K562 (cell line): Measurements from ENCODE around the gene TMEM60. TPM values are rescaled to one million over a fixed set of nuclear protein-coding genes. Genes with fewer than 3 reads are reported as not detected.

Experiments used
- ATAC-seq: fragments of 200-7000 bp; cut with Tn5 transposase; 3 replicates; pipeline ENCODE4 v1.9.1; 2020; ENCODE audit warnings: moderate library complexity
- BruUV-seq: library from RNA; stranded (reverse); fragments of 400-500 nt; replicated peaks from 2 replicates; lab custom pipeline; 2021; lab: Mats Ljungman, UMichigan
- CTCF ChIA-PET: fragments of 300-600 bp; formaldehyde crosslinking; extraction: SDS; loops from one replicate; lab custom pipeline; 2021; ENCODE audit warnings: low intra/inter-chr PET ratio; lab: Yijun Ruan, JAX
- POLR2A ChIA-PET: fragments of 300-600, 350-650 bp; sonication (Branson Sonifier 250); formaldehyde crosslinking; extraction: SDS; loops from one replicate; lab custom pipeline; 2021; ENCODE audit warnings: antibody characterized with exemption, inconsistent platforms; lab: Yijun Ruan, JAX
- DNase-seq, 4 experiments: peaks; one replicate each; pipeline versions ENCODE4 v3.0.0 to v3.0.0-alpha.2; 2011 to 2018; ENCODE audit warnings: low spot score in 3 of 4, mixed read lengths in 3 of 4; ENCODE audit errors: extremely low read depth in 1 of 4
- FAIRE-seq: peaks from 2 replicates; lab custom pipeline; 2011; peaks lifted over from hg19 to GRCh38; lab: Jason Lieb, UNC
- H2AFZ ChIP-seq: 2 replicates; pipeline ENCODE4 v1.6.0; 2011; ENCODE audit warnings: low read depth, low read length, control low read depth, inconsistent platforms
- H3K27ac ChIP-seq: fragments of 200-600 bp; 3 replicates; pipeline ENCODE4 v1.8.0; 2011; ENCODE audit warnings: low read depth, mild to moderate bottlenecking, control low read depth, inconsistent platforms, low read length, moderate library complexity, mixed read lengths; ENCODE audit errors: extremely low read depth
- H3K27me3 ChIP-seq, 2 experiments: fragments of 300-600 bp in 1 of 2; 2 replicates in 1 of 2; 3 replicates in 1 of 2; pipeline versions ENCODE4 v1.6.0 to v1.8.0; 2011; ENCODE audit warnings: inconsistent platforms in 2 of 2, low read length in 2 of 2, mild to moderate bottlenecking in 1 of 2, mixed read lengths in 1 of 2, moderate library complexity in 1 of 2; ENCODE audit not compliant: control insufficient read depth in 2 of 2, insufficient read depth in 2 of 2
- H3K36me3 ChIP-seq: fragments of 300-600 bp; 3 replicates; pipeline ENCODE4 v1.8.0; 2011; ENCODE audit warnings: mild to moderate bottlenecking, low read length, inconsistent platforms; ENCODE audit not compliant: control insufficient read depth, insufficient read depth
- H3K4me1 ChIP-seq, 2 experiments: fragments of 200-600 bp in 1 of 2; replicated peaks in 1 of 2; 2 replicates in 1 of 2; 3 replicates in 1 of 2; pipeline versions ENCODE4 v1.5.1 to v1.8.0; 2011; ENCODE audit warnings: inconsistent platforms in 2 of 2, low read length in 2 of 2, mild to moderate bottlenecking in 1 of 2, mixed read lengths in 1 of 2, moderate library complexity in 1 of 2; ENCODE audit not compliant: control insufficient read depth in 2 of 2, insufficient read depth in 2 of 2
- H3K4me2 ChIP-seq: 2 replicates; pipeline ENCODE4 v1.6.1; 2011; ENCODE audit warnings: low read length, control low read depth, inconsistent platforms, mixed read lengths; ENCODE audit not compliant: insufficient read depth
- H3K4me3 ChIP-seq: fragments of 200-600 bp; sonication (generic), shearing (Covaris generic); 2 replicates; pipeline ENCODE4 v1.5.1; 2016; ENCODE audit warnings: control low read depth, inconsistent platforms
- H3K79me2 ChIP-seq: fragments of 200-600 bp; 3 replicates; pipeline ENCODE4 v1.8.0; 2011; ENCODE audit warnings: low read length, inconsistent platforms; ENCODE audit not compliant: control insufficient read depth, insufficient read depth
- H3K9ac ChIP-seq, 2 experiments: 2 replicates each; pipeline versions ENCODE4 v1.6.0 to v1.6.1; 2011; ENCODE audit warnings: low read depth in 2 of 2, low read length in 2 of 2, control low read depth in 1 of 2, inconsistent platforms in 1 of 2, mild to moderate bottlenecking in 1 of 2, mixed read lengths in 1 of 2; ENCODE audit not compliant: insufficient read depth in 1 of 2
- H3K9me1 ChIP-seq: one replicate; pipeline ENCODE4 v1.6.0; 2011; ENCODE audit warnings: inconsistent platforms, mild to moderate bottlenecking, low read length, moderate library complexity; ENCODE audit not compliant: control insufficient read depth, insufficient read depth
- H3K9me3 ChIP-seq: replicated peaks from 2 replicates; pipeline ENCODE4 v1.5.1; 2011; ENCODE audit warnings: low read depth, low read length, inconsistent platforms; ENCODE audit not compliant: control insufficient read depth, insufficient read depth
- H4K20me1 ChIP-seq: replicated peaks from 2 replicates; pipeline ENCODE4 v1.6.1; 2011; ENCODE audit warnings: low read length, inconsistent platforms, mixed read lengths; ENCODE audit not compliant: control insufficient read depth, insufficient read depth
- BACH1 ChIP-seq: fragments of 200-800 bp; sonication (Bioruptor generic); IDR thresholded peaks from 2 replicates; pipeline ENCODE4 v1.6.1; 2016; ENCODE audit warnings: missing genetic modification characterization, missing compliant biosample characterization
- BRD4 ChIP-seq: fragments of 200-600 bp; sonication (generic); IDR thresholded peaks from 2 replicates; pipeline ENCODE4 v1.6.1; 2017; ENCODE audit warnings: inconsistent platforms
- C11orf30 ChIP-seq: fragments of 450-650 bp; IDR thresholded peaks from 2 replicates; pipeline ENCODE4 v1.6.1; 2016; ENCODE audit warnings: low read depth, mild to moderate bottlenecking
- CBFA2T2 ChIP-seq: fragments of 450-650 bp; conservative IDR thresholded peaks from 2 replicates; pipeline ENCODE4 v1.6.1; 2017; ENCODE audit warnings: mild to moderate bottlenecking
- CC2D1A ChIP-seq: fragments of 450-650 bp; IDR thresholded peaks from 2 replicates; pipeline ENCODE4 v1.6.1; 2017; ENCODE audit warnings: mild to moderate bottlenecking
- ETV5 ChIP-seq: sonication (generic); formaldehyde crosslinking; IDR thresholded peaks from 2 replicates; pipeline ENCODE4 v1.4.0; 2020; ENCODE audit warnings: low read depth, mild to moderate bottlenecking, missing genetic modification reagents
- FOSL1 ChIP-seq: fragments of 200-800 bp; sonication (Bioruptor generic); conservative IDR thresholded peaks from 2 replicates; pipeline ENCODE4 v1.6.1; 2016; ENCODE audit warnings: missing genetic modification characterization, missing compliant biosample characterization
- HLTF ChIP-seq: fragments of 450-650 bp; IDR thresholded peaks from 2 replicates; pipeline ENCODE4 v1.6.1; 2016
- MAFF ChIP-seq: IDR thresholded peaks from 2 replicates; pipeline ENCODE4 v1.6.1; 2012; ENCODE audit warnings: low read length, improper control_type of control experiment
- MAFG ChIP-seq: fragments of 450-650 bp; conservative IDR thresholded peaks from 2 replicates; pipeline ENCODE4 v1.6.1; 2016; ENCODE audit warnings: missing genetic modification characterization, missing compliant biosample characterization
- MAFK ChIP-seq: IDR thresholded peaks from 2 replicates; pipeline ENCODE4 v1.6.1; 2011; ENCODE audit warnings: low read length, improper control_type of control experiment
- NFE2 ChIP-seq: IDR thresholded peaks from 2 replicates; pipeline ENCODE4 v1.6.1; 2014; ENCODE audit warnings: antibody characterized with exemption, low read depth
- RB1 ChIP-seq: fragments of 450-650 bp; IDR thresholded peaks from 2 replicates; pipeline ENCODE4 v1.6.1; 2017; ENCODE audit warnings: low read depth, mild to moderate bottlenecking
- SREBF2 ChIP-seq: sonication (generic); formaldehyde crosslinking; IDR thresholded peaks from 2 replicates; pipeline ENCODE4 v1.4.0; 2020; ENCODE audit warnings: mild to moderate bottlenecking, missing genetic modification reagents
- ZNF316 ChIP-seq: fragments of 450-650 bp; IDR thresholded peaks from 2 replicates; pipeline ENCODE4 v1.6.1; 2016
- ZSCAN29 ChIP-seq: fragments of 450-650 bp; IDR thresholded peaks from 2 replicates; pipeline ENCODE4 v1.6.1; 2017
- WGBS: fragments of 100-300 bp; shearing (Covaris generic); methylation state at CpG from one replicate; pipeline ENCODE4 v1.1.6; 2016; ENCODE audit warnings: low coverage, mixed read lengths; ENCODE audit not compliant: insufficient coverage; ENCODE audit errors: missing lambda C conversion rate; 5-methylcytosine and 5-hydroxymethylcytosine counted together
- in situ Hi-C: fragments of 300-500 bp; cut with MboI; formaldehyde crosslinking; loops from 4 replicates; pipeline ENCODE4 v1.15.0; 2018; ENCODE audit warnings: inconsistent platforms, mixed read lengths
- intact Hi-C: fragments of 100-400 bp; cut with micrococcal nuclease; formaldehyde crosslinking; loops from 2 replicates; pipeline ENCODE4 v1.14.2; 2022
- polyA plus RNA-seq, 8 experiments: library from polyadenylated mRNA; depleted of rRNA in 4 of 8; stranded (reverse) in 5 of 8; unstranded in 3 of 8; fragments of >200 nt; fragmentation: Nextera tagmentation in 2 of 8; fragmentation: Illumina TruSeq in 1 of 8; extraction: Ambion mirVana in 2 of 8; extraction: Trizol in 1 of 8; gene quantifications; 2 replicates each; pipeline versions ENCODE4 v1.2.1 to v1.2.3, GENCODE V29; 2011 to 2014; ENCODE audit warnings: inconsistent platforms in 1 of 8, missing spikeins in 1 of 8
- total RNA-seq, 7 experiments: library from RNA; depleted of rRNA in 6 of 7; stranded (reverse); fragments of >200 nt in 6 of 7; fragmentation: Illumina TruSeq in 2 of 7; extraction: Trizol in 2 of 7; gene quantifications; 2 replicates each; pipeline versions ENCODE4 v1.2.1 to v1.2.3, GENCODE V29; 2011 to 2021; ENCODE audit warnings: low replicate concordance in 1 of 7
- TF ChIP-seq, protein P1 (sequence below): sonication (generic); IDR thresholded peaks from 2 replicates; pipeline ENCODE4 v1.6.1; 2016
- TF ChIP-seq, protein P2 (sequence below): conservative IDR thresholded peaks from 2 replicates; pipeline ENCODE4 v1.6.1; 2011; ENCODE audit warnings: low read depth, mild to moderate bottlenecking, low read length; ENCODE audit not compliant: control insufficient read depth
- TF ChIP-seq, protein P3 (sequence below), 2 experiments: fragments of 450-650 bp in 1 of 2; sonication (generic) in 1 of 2; formaldehyde crosslinking in 1 of 2; IDR thresholded peaks in 1 of 2; conservative IDR thresholded peaks in 1 of 2; 2 replicates each; pipeline versions ENCODE4 v1.6.1 to v1.8.1; 2016 to 2023; ENCODE audit warnings: mild to moderate bottlenecking in 2 of 2, moderate library complexity in 2 of 2, inconsistent platforms in 1 of 2, missing genetic modification reagents in 1 of 2

The TMEM60 gene
- total and polyA plus RNA-seq, 9 of the 15 experiments (the other 6 are each of a cell fraction or from before 2014, with no cell fraction given), result 12.5 to 140 (median 38.4) TPM

DNA sequence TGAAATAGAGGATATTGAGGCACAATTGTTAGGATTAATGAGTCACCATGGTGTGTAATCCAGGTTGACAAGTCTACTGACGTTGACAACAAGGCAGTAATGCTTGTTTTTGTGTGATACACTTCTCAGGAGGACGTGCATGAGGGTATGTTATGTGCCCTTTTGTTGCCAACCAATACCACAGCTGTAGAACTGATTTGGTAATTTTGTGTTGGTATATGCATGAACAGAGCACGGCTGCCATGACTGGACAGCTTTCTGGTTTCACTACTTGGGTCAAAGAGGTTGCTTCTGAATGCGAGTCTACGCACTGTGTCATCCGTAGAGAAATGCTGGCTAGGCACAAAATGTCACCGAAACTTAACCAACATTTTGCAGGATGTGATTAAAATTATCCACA, 33.2 kb upstream of the TMEM60 start:
- Histone ChIP-seq H3K27me3 (no peaks in the 10 kb centered on the region), H3K36me3 (peaks cover 10% of the 10 kb centered on the region; the same call in 2 of the 3 replicates), H3K4me1 (peaks cover 4 to 47% of the 10 kb centered on the region in 2 experiments; a peak in 4 of 5 replicates), H3K9me1 (no peaks in the 10 kb centered on the region), H3K9ac (peak overlapping the region in 1 of 2 experiments; percentile 24; a peak in 1 of 4 replicates), H2AFZ (no peak overlapping the region), H3K79me2 (peaks cover 90% of the 10 kb centered on the region), H3K4me2 (peak overlapping the region; percentile 72), H3K9me3 (no peaks in the 10 kb centered on the region), H3K4me3 (no peak overlapping the region), H3K27ac (peak overlapping the region; percentile 58), H4K20me1 (peaks cover 13% of the 10 kb centered on the region)
- 37% methylated on average over 7 of the region's 7 CpGs for WGBS
- ATAC-seq (peak; percentile 36), DNase-seq (no peak), FAIRE-seq (no peak)
- TF ChIP-seq FOSL1 (tag), result peak; percentile 41; the same call in 1 of the 2 replicates
- TF ChIP-seq RB1, result no peak
- TF ChIP-seq BRD4, result peak; percentile 57; the same call in 1 of the 2 replicates
- no peak for TF ChIP-seq CBFA2T2
- TF ChIP-seq CC2D1A, result no peak
- 0 out of 2 replicates have a peak, but pooled peaks have one; percentile 34 for TF ChIP-seq NFE2
- no peak for TF ChIP-seq HLTF
- peak; percentile 91 for TF ChIP-seq ZNF316
- TF ChIP-seq, protein P1, sequence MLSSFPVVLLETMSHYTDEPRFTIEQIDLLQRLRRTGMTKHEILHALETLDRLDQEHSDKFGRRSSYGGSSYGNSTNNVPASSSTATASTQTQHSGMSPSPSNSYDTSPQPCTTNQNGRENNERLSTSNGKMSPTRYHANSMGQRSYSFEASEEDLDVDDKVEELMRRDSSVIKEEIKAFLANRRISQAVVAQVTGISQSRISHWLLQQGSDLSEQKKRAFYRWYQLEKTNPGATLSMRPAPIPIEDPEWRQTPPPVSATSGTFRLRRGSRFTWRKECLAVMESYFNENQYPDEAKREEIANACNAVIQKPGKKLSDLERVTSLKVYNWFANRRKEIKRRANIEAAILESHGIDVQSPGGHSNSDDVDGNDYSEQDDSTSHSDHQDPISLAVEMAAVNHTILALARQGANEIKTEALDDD, result peak; percentile 37; the same call in 1 of the 2 replicates
- TF ChIP-seq, protein P2, sequence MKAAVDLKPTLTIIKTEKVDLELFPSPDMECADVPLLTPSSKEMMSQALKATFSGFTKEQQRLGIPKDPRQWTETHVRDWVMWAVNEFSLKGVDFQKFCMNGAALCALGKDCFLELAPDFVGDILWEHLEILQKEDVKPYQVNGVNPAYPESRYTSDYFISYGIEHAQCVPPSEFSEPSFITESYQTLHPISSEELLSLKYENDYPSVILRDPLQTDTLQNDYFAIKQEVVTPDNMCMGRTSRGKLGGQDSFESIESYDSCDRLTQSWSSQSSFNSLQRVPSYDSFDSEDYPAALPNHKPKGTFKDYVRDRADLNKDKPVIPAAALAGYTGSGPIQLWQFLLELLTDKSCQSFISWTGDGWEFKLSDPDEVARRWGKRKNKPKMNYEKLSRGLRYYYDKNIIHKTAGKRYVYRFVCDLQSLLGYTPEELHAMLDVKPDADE, result no peak
- TF ChIP-seq, protein P3, sequence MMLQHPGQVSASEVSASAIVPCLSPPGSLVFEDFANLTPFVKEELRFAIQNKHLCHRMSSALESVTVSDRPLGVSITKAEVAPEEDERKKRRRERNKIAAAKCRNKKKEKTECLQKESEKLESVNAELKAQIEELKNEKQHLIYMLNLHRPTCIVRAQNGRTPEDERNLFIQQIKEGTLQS (IDR thresholded peaks at IDR 0.05), result peak; percentile 56
- TF ChIP-seq, protein P3 (CRISPR knock-in tag; conservative IDR thresholded peaks at IDR 0.05), result no peak
- TF ChIP-seq BACH1, result peak; percentile 28; the same call in 1 of the 2 replicates
- TF ChIP-seq MAFG (tag), result peak; percentile 51; the same call in 1 of the 2 replicates
- peak; percentile 52; the same call in 1 of the 2 replicates for TF ChIP-seq MAFF
- 0 out of 2 replicates have a peak, but pooled peaks have one; percentile 25 for TF ChIP-seq ETV5 (CRISPR knock-in tag)
- TF ChIP-seq C11orf30, result peak; percentile 83
- TF ChIP-seq MAFK, result peak; percentile 50
- 0 out of 2 replicates have a peak, but pooled peaks have one; percentile 16 for TF ChIP-seq SREBF2 (CRISPR knock-in tag)
- TF ChIP-seq ZSCAN29, result no peak
- intact Hi-C loops, result loop anchor here (5.0 kb wide), 1 partner anchor 71 kb away; no protein-coding TSS in a partner anchor
- POLR2A ChIA-PET, result interaction anchor here (0.6 to 1.7 kb wide), 5 partner anchors 9 to 327 kb away, joined by 3 to 5 read pairs (median 4); no protein-coding TSS in a partner anchor
- BruUV-seq, result no TSS peak
- CTCF ChIA-PET, result no interaction called here
- in situ Hi-C loops, result no loop called here
